Endodermal cell (in vitro differentiated cells): ENCODE data around the gene PDLIM4. TPM values are rescaled to one million over a fixed set of nuclear protein-coding genes. Genes with fewer than 3 reads are reported as not detected.

Experiments
- DNase-seq: peaks from one replicate; pipeline ENCODE4 v3.0.0-alpha.2; 2017
- H3K27ac ChIP-seq: 2 replicates; pipeline ENCODE4 v1.5.1; 2013; ENCODE audit warnings: mild to moderate bottlenecking, low read depth, low read length, moderate library complexity
- H3K27me3 ChIP-seq: 2 replicates; pipeline ENCODE4 v1.6.1; 2013; ENCODE audit warnings: mild to moderate bottlenecking, low read length, moderate library complexity; ENCODE audit not compliant: insufficient read depth, control insufficient read depth, poor library complexity, severe bottlenecking
- H3K36me3 ChIP-seq: 2 replicates; pipeline ENCODE4 v1.7.0; 2013; ENCODE audit warnings: mild to moderate bottlenecking, low read length, moderate library complexity; ENCODE audit not compliant: control insufficient read depth, insufficient read depth
- H3K4me1 ChIP-seq: one replicate; pipeline ENCODE4 v1.7.0; 2013; ENCODE audit warnings: low read length; ENCODE audit not compliant: control insufficient read depth, insufficient read depth
- H3K4me3 ChIP-seq: 2 replicates; pipeline ENCODE4 v1.5.1; 2013; ENCODE audit warnings: mild to moderate bottlenecking, low read length, moderate library complexity
- H3K9ac ChIP-seq: 2 replicates; pipeline ENCODE4 v1.6.1; 2013; ENCODE audit warnings: mild to moderate bottlenecking, low read length, moderate library complexity; ENCODE audit not compliant: poor library complexity, severe bottlenecking; ENCODE audit errors: extremely low read depth
- H3K9me3 ChIP-seq: 2 replicates; pipeline ENCODE4 v1.6.1; 2013; ENCODE audit warnings: mild to moderate bottlenecking, low read length, moderate library complexity; ENCODE audit not compliant: control insufficient read depth
- H3K27ac Mint-ChIP-seq: 2 replicates; pipeline ENCODE4 v1.8.0; 2020; ENCODE audit warnings: mixed read lengths
- H3K27me3 Mint-ChIP-seq: 2 replicates; pipeline ENCODE4 v1.8.0; 2021; ENCODE audit warnings: mild to moderate bottlenecking, mixed read lengths; ENCODE audit not compliant: insufficient read depth
- H3K36me3 Mint-ChIP-seq: 2 replicates; pipeline ENCODE4 v1.8.0; 2020; ENCODE audit warnings: low read depth, mixed read lengths
- H3K4me1 Mint-ChIP-seq: 2 replicates; pipeline ENCODE4 v1.8.0; 2020; ENCODE audit warnings: mixed read lengths
- H3K4me3 Mint-ChIP-seq: 2 replicates; pipeline ENCODE4 v1.8.0; 2020; ENCODE audit warnings: mild to moderate bottlenecking, moderate library complexity, mixed read lengths
- H3K9me3 Mint-ChIP-seq: 2 replicates; pipeline ENCODE4 v1.8.0; 2020; ENCODE audit warnings: mild to moderate bottlenecking, mixed read lengths
- WGBS, 2 experiments: methylation state at CpG; one replicate each; pipeline versions ENCODE4 v1.1.5 to v1.1.7; 2013; ENCODE audit warnings: missing lambda C conversion rate in 2 of 2, mixed read lengths in 1 of 2; ENCODE audit not compliant: insufficient coverage in 1 of 2, insufficient read length in 1 of 2; 5-methylcytosine and 5-hydroxymethylcytosine counted together
- total RNA-seq, 2 donors: library from RNA; stranded (reverse); fragmentation: NEBNext Ultra II Directional in 1 of 2; extraction: Animal tissue kit (Norgen Biotek cat#: 25700) in 1 of 2; gene quantifications; 2 replicates in 1 of 2; 3 replicates in 1 of 2; pipeline ENCODE4 v1.2.1, GENCODE V29; 2021
- TF ChIP-seq, protein P1 (sequence below): fragments of 200-600 bp; sonication (generic); conservative IDR thresholded peaks from 2 replicates; pipeline ENCODE4 v1.5.0; 2021; ENCODE audit warnings: antibody characterized with exemption, mild to moderate bottlenecking

Gene PDLIM4
- total RNA-seq, 2 donors from 2014 or later: 9.0 to 11.2 TPM

DNA sequence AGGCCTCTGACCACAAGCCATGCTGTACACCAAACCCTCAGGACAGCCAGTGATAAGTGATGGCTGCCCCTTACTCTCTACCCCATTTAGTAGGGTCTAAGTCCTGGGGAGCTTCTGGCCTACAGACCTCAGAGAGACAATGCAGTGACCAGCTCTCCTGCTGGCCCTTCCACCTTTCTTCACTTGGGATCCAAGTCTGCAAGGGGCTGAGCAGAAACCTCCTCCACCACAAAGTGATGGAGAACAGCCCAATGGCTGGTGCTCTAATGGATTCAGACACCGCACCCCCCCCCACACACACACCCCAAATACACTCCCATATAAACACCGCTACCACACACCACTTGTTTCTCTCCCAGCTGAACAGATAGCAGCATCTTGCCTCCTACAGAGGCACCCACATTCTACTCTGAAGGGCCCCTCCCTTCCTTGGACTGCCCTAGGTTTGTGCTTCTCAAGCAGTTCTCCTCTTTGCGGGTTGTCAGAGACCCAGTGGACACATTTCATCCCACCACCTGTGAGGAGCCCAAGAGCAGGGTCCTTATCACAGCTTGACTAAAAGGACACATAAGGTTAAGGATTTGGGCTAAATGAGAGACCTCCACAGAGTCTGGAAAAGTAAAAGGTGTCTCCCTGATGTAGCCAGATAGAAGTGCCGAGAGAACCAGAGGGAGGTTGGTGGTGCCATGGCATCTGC is 1.3 kb upstream of the PDLIM4 start:
- Histone ChIP-seq H3K27ac (no peak overlapping the region), H3K9ac (no peak overlapping the region), H3K4me3 (no peak overlapping the region), H3K9me3 (no peaks in the 10 kb centered on the region), H3K36me3 (no peaks in the 10 kb centered on the region), H3K27me3 (peaks cover 12% of the 10 kb centered on the region), H3K4me1 (no peaks in the 10 kb centered on the region)
- Mint-ChIP-seq H3K27ac (no peak overlapping the region), H3K36me3 (no peaks in the 10 kb centered on the region), H3K27me3 (peaks cover 28% of the 10 kb centered on the region), H3K9me3 (no peaks in the 10 kb centered on the region), H3K4me3 (peak overlapping the region; percentile 69), H3K4me1 (no peaks in the 10 kb centered on the region)
- TF ChIP-seq, protein P1, sequence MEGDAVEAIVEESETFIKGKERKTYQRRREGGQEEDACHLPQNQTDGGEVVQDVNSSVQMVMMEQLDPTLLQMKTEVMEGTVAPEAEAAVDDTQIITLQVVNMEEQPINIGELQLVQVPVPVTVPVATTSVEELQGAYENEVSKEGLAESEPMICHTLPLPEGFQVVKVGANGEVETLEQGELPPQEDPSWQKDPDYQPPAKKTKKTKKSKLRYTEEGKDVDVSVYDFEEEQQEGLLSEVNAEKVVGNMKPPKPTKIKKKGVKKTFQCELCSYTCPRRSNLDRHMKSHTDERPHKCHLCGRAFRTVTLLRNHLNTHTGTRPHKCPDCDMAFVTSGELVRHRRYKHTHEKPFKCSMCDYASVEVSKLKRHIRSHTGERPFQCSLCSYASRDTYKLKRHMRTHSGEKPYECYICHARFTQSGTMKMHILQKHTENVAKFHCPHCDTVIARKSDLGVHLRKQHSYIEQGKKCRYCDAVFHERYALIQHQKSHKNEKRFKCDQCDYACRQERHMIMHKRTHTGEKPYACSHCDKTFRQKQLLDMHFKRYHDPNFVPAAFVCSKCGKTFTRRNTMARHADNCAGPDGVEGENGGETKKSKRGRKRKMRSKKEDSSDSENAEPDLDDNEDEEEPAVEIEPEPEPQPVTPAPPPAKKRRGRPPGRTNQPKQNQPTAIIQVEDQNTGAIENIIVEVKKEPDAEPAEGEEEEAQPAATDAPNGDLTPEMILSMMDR: no peak
- WGBS, 2 experiments: 93 to 94% methylated on average over 3 to 4 of the region's 4 CpGs
- DNase-seq: peak; percentile 21

DNA sequence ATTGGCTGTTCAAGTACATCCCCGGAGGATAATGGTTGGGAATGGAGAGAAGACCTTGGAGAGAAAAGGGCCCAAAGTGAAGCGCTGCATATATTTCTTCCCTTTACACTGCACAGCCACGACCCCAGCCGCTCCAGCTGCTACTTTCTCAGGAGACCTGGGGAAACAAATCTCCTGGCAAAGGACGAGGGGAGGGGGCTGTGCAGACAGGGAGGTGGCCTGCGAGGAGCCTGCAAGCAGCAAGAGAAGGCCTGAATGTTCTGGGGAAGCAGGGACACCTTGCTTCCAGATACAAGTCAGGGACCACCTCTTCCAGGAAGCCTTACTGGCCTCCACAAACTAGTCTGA is 739 bp upstream of the PDLIM4 start:
- Histone ChIP-seq H3K4me3 (peak overlapping the region; percentile 67), H3K27me3 (peaks cover 12% of the 10 kb centered on the region), H3K27ac (no peak overlapping the region), H3K4me1 (no peaks in the 10 kb centered on the region), H3K36me3 (no peaks in the 10 kb centered on the region), H3K9me3 (no peaks in the 10 kb centered on the region), H3K9ac (no peak overlapping the region)
- Mint-ChIP-seq H3K36me3 (no peaks in the 10 kb centered on the region), H3K27me3 (peaks cover 28% of the 10 kb centered on the region), H3K9me3 (no peaks in the 10 kb centered on the region), H3K4me3 (peak overlapping the region; percentile 69), H3K4me1 (no peaks in the 10 kb centered on the region), H3K27ac (no peak overlapping the region)
- DNase-seq: no peak
- WGBS, 2 experiments: 93 to 100% methylated on average over 3 to 6 of the region's 6 CpGs
- TF ChIP-seq, protein P1: no peak

DNA sequence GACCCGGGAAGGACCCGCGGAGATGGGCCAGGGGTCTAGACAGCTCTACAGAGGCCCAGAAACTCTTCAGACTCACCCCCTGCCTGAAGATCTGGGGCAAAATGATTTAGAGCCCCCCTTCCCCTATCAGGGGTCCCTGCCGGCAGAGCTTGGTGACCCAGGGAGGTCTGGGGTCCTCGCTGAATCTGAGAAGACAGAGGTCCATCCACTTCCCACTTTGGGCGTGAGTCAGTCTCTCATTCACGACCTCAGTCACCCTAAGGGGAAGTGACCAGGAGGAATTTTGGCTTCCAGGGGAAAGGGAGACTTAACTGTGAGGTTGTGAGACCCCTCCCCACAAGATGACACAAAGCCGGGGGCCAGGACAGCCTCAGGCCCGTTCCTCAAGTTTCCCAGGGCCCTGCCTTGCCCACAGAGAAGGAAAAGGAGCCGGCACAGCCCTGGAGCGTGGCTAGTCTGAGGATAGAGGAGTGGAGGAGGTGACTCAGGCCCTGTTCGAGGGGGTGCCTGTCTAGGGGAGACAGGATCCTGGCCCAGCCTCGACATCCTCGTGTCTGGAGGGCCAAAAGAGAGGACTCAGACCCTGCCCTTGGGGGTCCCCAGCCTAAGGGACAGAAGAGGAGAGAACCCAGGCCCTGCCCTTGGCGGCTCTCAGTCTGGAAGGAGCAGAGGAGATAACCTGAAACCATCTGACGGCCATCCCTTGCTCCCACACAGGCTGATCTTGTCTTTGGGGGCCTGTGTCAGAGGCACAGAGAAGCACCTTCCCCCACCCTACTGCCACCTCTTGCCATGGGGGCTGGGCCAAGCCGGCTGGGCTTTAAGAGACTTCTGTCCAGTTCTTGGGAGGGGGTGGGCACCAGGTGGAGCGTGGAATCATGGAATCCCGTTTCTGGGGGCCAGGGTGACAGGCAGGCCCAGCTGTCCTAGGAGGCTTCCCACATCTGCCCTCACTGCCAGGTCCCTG is 889 bp downstream of the PDLIM4 start:
- Histone ChIP-seq H3K9ac (no peak overlapping the region), H3K9me3 (no peaks in the 10 kb centered on the region), H3K4me3 (peak overlapping the region; percentile 64), H3K36me3 (no peaks in the 10 kb centered on the region), H3K4me1 (no peaks in the 10 kb centered on the region), H3K27ac (peak overlapping the region; percentile 88), H3K27me3 (peaks cover 12% of the 10 kb centered on the region)
- H3K27ac Mint-ChIP-seq: no peak overlapping the region
- peak overlapping the region; percentile 69 for H3K4me3 Mint-ChIP-seq
- H3K27me3 Mint-ChIP-seq: peaks cover 28% of the 10 kb centered on the region
- DNase-seq: peak; percentile 67
- 78 to 82% methylated on average over 9 to 19 of the region's 19 CpGs for WGBS, 2 experiments
- TF ChIP-seq, protein P1: no peak
- H3K4me1 Mint-ChIP-seq: no peaks in the 10 kb centered on the region
- no peaks in the 10 kb centered on the region for H3K36me3 Mint-ChIP-seq
- H3K9me3 Mint-ChIP-seq: no peaks in the 10 kb centered on the region
